Aorta (tissue), 5 donors: Measurements from ENCODE around the gene RASSF3. TPM values are rescaled to one million over a fixed set of nuclear protein-coding genes. Genes with fewer than 3 reads are reported as not detected.

Source experiments
- ATAC-seq: fragments of 200-7000 bp; cut with Tn5 transposase; one replicate; pipeline ENCODE4 v1.9.1; 2022; ENCODE audit warnings: moderate library complexity; ENCODE audit not compliant: low FRiP score
- DNase-seq, 2 donors: peaks; one replicate each; pipeline ENCODE4 v3.0.0-alpha.2; 2020
- H3K27ac ChIP-seq, 2 donors: one replicate each; pipeline ENCODE4 v1.5.1; 2013; ENCODE audit warnings: low read length in 2 of 2, mild to moderate bottlenecking in 2 of 2, moderate library complexity in 2 of 2, control low read depth in 1 of 2, inconsistent platforms in 1 of 2, low read depth in 1 of 2
- H3K27me3 ChIP-seq, 2 donors: one replicate each; pipeline ENCODE4 v1.6.1; 2013; ENCODE audit warnings: control low read depth in 1 of 2, low read length in 1 of 2, mild to moderate bottlenecking in 1 of 2, moderate library complexity in 1 of 2; ENCODE audit not compliant: insufficient read depth in 2 of 2, control insufficient read depth in 1 of 2
- H3K36me3 ChIP-seq, 2 donors: one replicate each; pipeline ENCODE4 v1.6.1; 2013; ENCODE audit warnings: control low read depth in 1 of 2, low read length in 1 of 2, mild to moderate bottlenecking in 1 of 2; ENCODE audit not compliant: insufficient read depth in 2 of 2, control insufficient read depth in 1 of 2
- H3K4me1 ChIP-seq, 2 donors: one replicate each; pipeline ENCODE4 v1.6.1; 2013; ENCODE audit warnings: low read length in 2 of 2, control low read depth in 1 of 2, mild to moderate bottlenecking in 1 of 2, moderate library complexity in 1 of 2; ENCODE audit not compliant: insufficient read depth in 2 of 2, control insufficient read depth in 1 of 2
- H3K4me3 ChIP-seq, 2 donors: one replicate each; pipeline ENCODE4 v1.5.1; 2013; ENCODE audit warnings: low read length in 2 of 2, control low read depth in 1 of 2, mild to moderate bottlenecking in 1 of 2
- H3K9me3 ChIP-seq: one replicate; pipeline ENCODE4 v1.6.1; 2013; ENCODE audit warnings: mild to moderate bottlenecking, low read length; ENCODE audit not compliant: control insufficient read depth
- WGBS, 2 donors: extraction: QIAGEN DNeasy Blood & Tissue Kit; methylation state at CpG; one replicate each; pipeline ENCODE4 v1.1.7; 2013; 5-methylcytosine and 5-hydroxymethylcytosine counted together
- intact Hi-C, 2 donors: fragments of 100-400 bp; cut with DNase I; formaldehyde crosslinking; loops; one replicate each; pipeline versions ENCODE4 v1.14.2 to v1.15.0; 2022
- polyA plus RNA-seq, 2 donors: library from polyadenylated mRNA; stranded (reverse); fragments of 200-250 nt; gene quantifications; one replicate each; pipeline ENCODE4 v1.2.3, GENCODE V29; 2013
- total RNA-seq, 2 donors: library from RNA; stranded (reverse); fragmentation: NEBNext Ultra II Directional; extraction: Animal tissue kit (Norgen Biotek cat#: 25700); gene quantifications; one replicate each; pipeline ENCODE4 v1.2.1, GENCODE V29; 2021
- donor health status: healthy with polysubstance abuse.
- donor health status: Bipolar disorder and iron deficiency.
- donor health status: DM: no; HTN: no; CAD: no.
- donor health status: DM: no; HTN: no; CAD: no.
- donor health status: DM: yes; HTN: yes; CAD: no.

RASSF3 gene
- total and polyA plus RNA-seq, 4 donors = 85.1 to 445 (median 307) TPM

DNA sequence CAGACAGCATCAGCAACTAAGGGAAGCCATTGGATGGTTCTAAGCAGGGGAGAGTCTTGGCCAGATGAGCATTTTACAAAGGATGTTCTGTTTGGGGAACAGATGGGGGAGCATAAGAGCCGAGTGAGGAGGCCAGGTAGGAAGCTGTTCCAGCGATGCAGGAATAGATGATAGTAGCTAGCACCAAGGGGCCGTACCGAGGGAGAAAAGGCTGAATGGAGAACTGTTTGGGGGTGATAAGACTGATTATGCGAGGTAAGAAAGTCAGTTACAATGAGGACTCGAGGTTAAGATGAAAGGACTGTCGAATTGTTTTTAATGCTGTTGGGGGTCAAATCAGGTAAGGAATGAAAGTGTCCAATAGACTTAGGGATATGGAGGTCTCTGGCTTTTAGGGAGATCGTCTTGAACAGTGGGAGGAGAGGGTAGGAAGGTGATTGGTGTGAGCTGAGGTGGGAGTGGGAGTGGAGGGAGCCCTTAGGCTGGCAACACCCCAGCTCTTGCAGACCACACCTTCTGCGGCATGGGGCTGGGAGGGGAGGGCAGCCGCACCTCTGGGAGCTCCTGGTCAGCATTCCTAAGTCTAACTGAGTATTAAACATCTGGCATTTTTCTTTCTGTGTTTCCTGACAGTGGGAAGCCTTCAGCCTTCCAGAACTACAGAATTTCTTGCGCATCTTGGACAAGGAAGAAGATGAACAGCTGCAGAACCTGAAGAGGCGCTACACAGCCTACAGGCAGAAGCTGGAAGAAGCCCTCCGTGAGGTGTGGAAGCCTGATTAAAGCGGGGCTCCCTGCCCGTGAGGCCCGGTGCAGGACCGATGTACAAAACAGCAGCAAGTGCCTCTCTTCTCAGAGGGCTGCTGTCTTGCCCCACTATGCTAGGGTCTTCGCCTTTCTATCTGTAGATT, 84.1 kb downstream of the RASSF3 start:
- H3K27me3 ChIP-seq = no peaks in the 10 kb centered on the region
- WGBS, 2 donors = 55 to 59% methylated on average over 18 of the region's 18 CpGs

DNA sequence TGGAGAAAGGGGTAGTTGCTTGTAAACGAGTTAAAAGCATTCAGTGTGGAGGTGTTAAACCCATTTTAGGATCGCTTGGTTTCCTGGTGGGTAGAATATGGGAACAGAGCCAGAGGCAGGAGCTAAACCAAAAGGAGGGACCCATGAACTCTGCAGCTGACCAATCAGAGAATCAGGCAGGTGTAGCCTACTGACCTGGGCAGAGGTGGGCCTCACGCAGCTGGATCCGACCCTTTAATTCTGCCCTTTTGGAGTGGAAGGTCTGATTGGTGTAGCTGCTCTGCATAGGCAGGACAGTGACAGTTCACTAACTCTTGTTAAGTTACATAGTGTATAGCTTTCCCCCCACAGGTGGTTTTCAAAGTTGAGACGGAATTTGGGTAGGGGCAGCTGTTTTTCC, 85.3 kb downstream of the RASSF3 start:
- WGBS, 2 donors = 60 to 64% methylated on average over 5 of the region's 5 CpGs
- H3K4me3 ChIP-seq = no peak overlapping the region
- H3K27ac ChIP-seq = peak overlapping the region; percentile 5 to 19
- peaks cover 0 to 4% of the 10 kb centered on the region in 2 donors for H3K4me1 ChIP-seq
- no peaks in the 10 kb centered on the region for H3K27me3 ChIP-seq
- intact Hi-C loops = loop anchor here in 1 of 2 donors (5.0 kb wide), 1 partner anchor 88 kb away; no protein-coding TSS in a partner anchor
- DNase-seq (no peak), ATAC-seq (no peak)
- peaks cover 3% of the 10 kb centered on the region in 2 donors for H3K36me3 ChIP-seq
- H3K9me3 ChIP-seq = no peaks in the 10 kb centered on the region

More for the DNA sequence above, 84.1 kb downstream of the RASSF3 start:
- Histone ChIP-seq H3K27ac (peak overlapping the region in 1 of 2 donors; percentile 10), H3K9me3 (no peaks in the 10 kb centered on the region), H3K36me3 (peaks cover 0 to 3% of the 10 kb centered on the region in 2 donors), H3K4me1 (peaks cover 0 to 4% of the 10 kb centered on the region in 2 donors), H3K4me3 (no peak overlapping the region)
- DNase-seq = no peak
- intact Hi-C loops = loop anchor here in 1 of 2 donors (5.0 kb wide), 1 partner anchor 87 kb away; no protein-coding TSS in a partner anchor
- no peak for ATAC-seq

DNA sequence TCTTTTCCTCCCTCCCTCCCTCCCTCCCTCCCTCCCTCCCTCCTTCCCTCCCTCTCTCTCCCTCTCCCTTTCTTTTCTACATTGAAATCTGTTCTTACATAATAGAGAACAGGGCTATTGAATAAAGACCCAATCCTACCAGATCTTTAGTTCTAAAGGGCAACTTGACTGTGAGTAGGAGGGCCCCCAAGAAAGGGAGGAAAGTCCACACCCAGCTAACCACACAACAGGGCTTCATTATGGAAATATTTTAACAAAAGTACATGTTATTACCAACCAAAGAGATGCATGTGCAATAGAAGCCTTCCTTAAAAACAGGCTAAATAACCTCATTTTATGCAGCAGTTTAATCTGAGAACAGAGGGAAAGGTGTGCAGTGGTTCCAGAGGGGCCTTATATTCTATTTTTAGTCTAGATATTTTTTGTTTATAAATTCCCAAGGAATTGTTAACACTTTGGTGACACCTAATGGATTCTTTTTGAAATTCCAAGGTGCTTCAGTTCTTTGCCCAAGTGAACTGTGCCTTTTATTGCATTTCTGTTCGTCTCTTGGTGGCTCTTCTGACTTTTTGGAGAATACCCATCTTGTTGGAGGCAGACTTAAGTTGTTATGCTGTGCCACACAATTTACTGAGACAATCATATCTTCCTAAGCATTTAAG, 85.9 kb downstream of the RASSF3 start:
- Histone ChIP-seq H3K27me3 (no peaks in the 10 kb centered on the region), H3K4me3 (no peak overlapping the region), H3K36me3 (peaks cover 3% of the 10 kb centered on the region in 2 donors), H3K9me3 (no peaks in the 10 kb centered on the region), H3K27ac (no peak overlapping the region), H3K4me1 (peaks cover 0 to 4% of the 10 kb centered on the region in 2 donors)
- intact Hi-C loops = loop anchor here in 1 of 2 donors (5.0 kb wide), 1 partner anchor 89 kb away; no protein-coding TSS in a partner anchor
- WGBS, 2 donors = 8 to 13% methylated on average over 1 of the region's 1 CpG
- DNase-seq (no peak), ATAC-seq (no peak)

DNA sequence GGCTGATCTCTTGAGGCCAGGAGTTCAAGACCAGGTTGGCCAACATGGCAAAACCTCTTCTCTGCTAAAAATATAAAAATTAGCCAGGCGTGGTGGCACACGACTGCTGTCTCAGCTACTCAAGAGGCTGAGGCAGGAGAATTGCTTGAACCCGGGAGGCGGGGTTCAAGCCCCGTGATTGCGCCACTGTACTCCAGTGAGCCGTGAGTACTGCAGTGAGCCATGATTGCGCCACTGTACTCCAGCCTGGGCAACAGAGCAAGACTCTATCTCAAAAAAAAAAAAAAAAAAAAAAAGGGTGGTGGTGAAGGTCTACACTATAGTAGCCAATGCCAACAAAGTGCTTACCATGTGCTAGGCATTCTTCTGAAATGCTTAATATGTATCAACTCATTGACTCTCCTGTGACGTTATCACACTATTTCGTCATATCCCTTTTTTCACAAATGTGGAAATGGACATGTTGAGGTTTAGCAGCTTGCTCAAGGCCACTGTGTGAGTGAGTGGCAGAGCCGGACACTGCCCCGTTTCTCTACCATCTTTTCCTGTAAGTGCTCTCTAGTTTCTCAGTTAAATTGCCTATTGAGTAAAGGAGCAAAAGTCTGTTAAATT, 89.3 kb downstream of the RASSF3 start:
- intact Hi-C loops = loop anchor here (2.0 to 5.0 kb wide), 2 partner anchors 92 to 151 kb away; no protein-coding TSS in a partner anchor
- ATAC-seq = no peak

DNA sequence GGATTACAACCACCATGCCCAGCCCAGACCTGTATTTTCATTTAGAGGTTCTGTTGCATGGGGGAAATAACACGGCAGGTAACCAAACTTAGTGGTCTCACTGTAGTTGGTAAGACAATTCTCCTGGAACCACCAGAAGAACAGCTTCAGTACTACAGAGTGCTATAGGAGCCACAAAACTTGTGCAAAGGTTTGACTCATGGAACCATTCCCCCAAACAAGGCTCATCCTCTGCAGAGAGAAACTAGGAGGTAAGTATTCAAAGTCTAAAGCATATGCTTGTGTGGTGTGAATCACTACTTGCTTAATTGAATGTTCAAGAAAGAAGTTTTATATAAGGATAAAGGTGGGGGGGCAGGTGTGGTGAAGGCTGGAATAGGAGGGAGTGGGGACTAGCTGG, 90.2 kb downstream of the RASSF3 start:
- no peak overlapping the region for H3K27ac ChIP-seq

More for the DNA sequence above, 89.3 kb downstream of the RASSF3 start:
- WGBS, 2 donors = 90 to 93% methylated on average over 12 of the region's 12 CpGs
- H3K4me1 ChIP-seq = peaks cover 0 to 1% of the 10 kb centered on the region in 2 donors
- H3K27ac ChIP-seq = no peak overlapping the region
- no peak overlapping the region for H3K4me3 ChIP-seq
- no peaks in the 10 kb centered on the region for H3K27me3 ChIP-seq
- DNase-seq = no peak
- peaks cover 3 to 6% of the 10 kb centered on the region in 2 donors for H3K36me3 ChIP-seq
- no peaks in the 10 kb centered on the region for H3K9me3 ChIP-seq

DNA sequence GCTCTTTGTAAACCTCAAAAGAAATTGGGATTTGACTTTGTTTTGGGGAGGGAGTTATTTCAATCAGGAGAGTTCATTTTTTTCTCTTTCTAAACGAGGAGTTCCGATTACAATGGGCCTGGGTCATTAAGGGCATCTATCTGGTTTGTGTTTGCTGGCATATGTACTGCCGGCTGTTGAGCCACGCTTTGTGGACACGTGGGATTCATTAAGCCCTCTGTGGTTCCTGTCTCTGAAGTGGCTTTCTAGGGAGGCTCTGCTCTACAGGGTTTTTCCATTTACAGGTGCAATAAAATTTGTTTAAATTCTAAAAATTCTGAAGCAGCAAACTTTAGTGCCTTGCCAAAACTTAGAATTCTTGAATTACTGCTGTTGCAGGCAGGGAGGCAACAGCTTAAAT, 91.0 kb downstream of the RASSF3 start:
- Histone ChIP-seq H3K27ac (no peak overlapping the region), H3K9me3 (no peaks in the 10 kb centered on the region), H3K27me3 (no peaks in the 10 kb centered on the region), H3K36me3 (peaks cover 3 to 6% of the 10 kb centered on the region in 2 donors), H3K4me1 (no peaks in the 10 kb centered on the region), H3K4me3 (no peak overlapping the region)
- DNase-seq (no peak), ATAC-seq (no peak)
- intact Hi-C loops = no loop called here
- WGBS, 2 donors = 24 to 28% methylated on average over 5 of the region's 5 CpGs

More for the DNA sequence above, 90.2 kb downstream of the RASSF3 start:
- no peaks in the 10 kb centered on the region for H3K9me3 ChIP-seq
- WGBS, 2 donors = 74 to 86% methylated on average over 1 of the region's 1 CpG
- H3K36me3 ChIP-seq = peaks cover 3 to 6% of the 10 kb centered on the region in 2 donors
- peaks cover 0 to 1% of the 10 kb centered on the region in 2 donors for H3K4me1 ChIP-seq
- ATAC-seq = no peak
- no peak overlapping the region for H3K4me3 ChIP-seq
- intact Hi-C loops = no loop called here
- DNase-seq = no peak
- H3K27me3 ChIP-seq = no peaks in the 10 kb centered on the region

DNA sequence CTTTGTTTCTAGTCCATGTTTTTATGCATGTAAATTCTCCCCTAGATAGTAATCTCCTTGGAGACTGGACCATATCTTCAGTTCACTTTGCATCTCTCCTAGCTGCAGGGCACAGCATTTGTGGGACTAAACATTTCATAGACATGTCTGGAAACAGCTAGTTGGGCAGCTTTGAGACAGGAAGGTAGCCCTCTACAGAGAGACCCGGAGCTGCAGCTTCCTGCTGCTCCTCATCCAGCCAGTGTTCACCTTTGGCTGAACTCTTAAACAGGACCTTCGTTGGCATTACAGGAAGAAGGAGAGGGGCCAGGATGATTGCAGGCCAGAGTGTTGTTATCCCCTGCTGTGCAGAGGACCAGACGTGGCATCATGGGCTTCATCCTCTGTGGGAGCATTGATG, 96.0 kb downstream of the RASSF3 start:
- DNase-seq (no peak), ATAC-seq (no peak)
- H3K4me3 ChIP-seq = no peak overlapping the region
- H3K27me3 ChIP-seq = no peaks in the 10 kb centered on the region
- WGBS, 2 donors = 15 to 25% methylated on average over 3 of the region's 3 CpGs
- intact Hi-C loops = no loop called here
- no peak overlapping the region for H3K27ac ChIP-seq
- H3K4me1 ChIP-seq = no peaks in the 10 kb centered on the region
- H3K9me3 ChIP-seq = no peaks in the 10 kb centered on the region
- peaks cover 1 to 5% of the 10 kb centered on the region in 2 donors for H3K36me3 ChIP-seq

DNA sequence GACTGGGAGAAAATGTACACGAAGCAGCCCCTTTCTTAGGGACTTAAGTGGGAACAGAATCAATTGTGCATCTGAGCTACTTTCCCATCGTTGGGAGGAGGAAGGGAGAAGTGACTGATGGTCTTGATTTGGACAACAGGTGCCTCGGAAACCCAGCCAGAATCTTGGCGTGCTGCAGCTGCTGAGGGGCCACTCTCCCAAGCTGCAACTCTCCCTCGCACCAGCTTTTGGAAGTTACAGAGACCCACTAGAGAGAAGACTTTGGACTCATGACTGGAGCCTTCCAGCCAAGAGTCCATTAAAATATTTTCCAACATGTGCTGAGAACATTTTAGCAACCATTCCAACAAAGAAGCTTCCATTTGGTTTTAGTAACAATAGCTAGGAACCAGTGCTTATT, 96.6 kb downstream of the RASSF3 start:
- ATAC-seq (no peak), DNase-seq (no peak)
- intact Hi-C loops = no loop called here
- 76 to 80% methylated on average over 5 of the region's 5 CpGs for WGBS, 2 donors
- no peak overlapping the region for H3K27ac ChIP-seq
- no peaks in the 10 kb centered on the region for H3K9me3 ChIP-seq
- no peaks in the 10 kb centered on the region for H3K4me1 ChIP-seq
- no peak overlapping the region for H3K4me3 ChIP-seq
- peaks cover 1 to 3% of the 10 kb centered on the region in 2 donors for H3K36me3 ChIP-seq
- no peaks in the 10 kb centered on the region for H3K27me3 ChIP-seq
